Duodenal mucosa (tissue), 2 donors: ENCODE measurements around the gene ASAP3.

Experiments used
- H3K27ac ChIP-seq: one replicate; pipeline ENCODE4 v1.7.0; 2013; ENCODE audit warnings: low read depth, low read length
- H3K27me3 ChIP-seq, 2 donors: one replicate each; pipeline ENCODE4 v1.7.0; 2013; ENCODE audit warnings: low read length in 2 of 2, control low read depth in 1 of 2; ENCODE audit not compliant: insufficient read depth in 2 of 2, control insufficient read depth in 1 of 2
- H3K36me3 ChIP-seq, 2 donors: one replicate each; pipeline ENCODE4 v1.7.0; 2013; ENCODE audit warnings: low read length in 2 of 2, control low read depth in 1 of 2; ENCODE audit not compliant: insufficient read depth in 2 of 2, control insufficient read depth in 1 of 2
- H3K4me1 ChIP-seq, 2 donors: one replicate each; pipeline ENCODE4 v1.7.0; 2013; ENCODE audit warnings: low read length in 2 of 2, control low read depth in 1 of 2; ENCODE audit not compliant: insufficient read depth in 2 of 2, control insufficient read depth in 1 of 2
- H3K4me3 ChIP-seq, 2 donors: one replicate each; pipeline ENCODE4 v1.7.0; 2013; ENCODE audit warnings: low read length in 2 of 2, low read depth in 1 of 2
- H3K9ac ChIP-seq, 2 donors: one replicate each; pipeline ENCODE4 v1.7.0; 2013; ENCODE audit warnings: low read length in 2 of 2, low read depth in 1 of 2
- H3K9me3 ChIP-seq, 2 donors: one replicate each; pipeline ENCODE4 v1.7.0; 2013; ENCODE audit warnings: low read length in 2 of 2, control low read depth in 1 of 2; ENCODE audit not compliant: control insufficient read depth in 1 of 2

The ASAP3 gene

GRCh38 chr1:23438545-23438944 is 45.4 kb downstream of the ASAP3 start:
- H3K9me3 ChIP-seq, result no peaks in the 10 kb centered on the region
- H3K4me1 ChIP-seq, result peaks cover 9 to 11% of the 10 kb centered on the region in 2 donors
- no peak overlapping the region for H3K9ac ChIP-seq
- no peaks in the 10 kb centered on the region for H3K36me3 ChIP-seq
- no peak overlapping the region for H3K4me3 ChIP-seq
- H3K27ac ChIP-seq, result no peak overlapping the region
- no peaks in the 10 kb centered on the region for H3K27me3 ChIP-seq

GRCh38 chr1:23437355-23437664 is 46.7 kb downstream of the ASAP3 start:
- Histone ChIP-seq H3K9ac (no peak overlapping the region), H3K36me3 (no peaks in the 10 kb centered on the region), H3K9me3 (no peaks in the 10 kb centered on the region), H3K4me1 (peaks cover 9 to 11% of the 10 kb centered on the region in 2 donors), H3K27ac (no peak overlapping the region), H3K27me3 (no peaks in the 10 kb centered on the region), H3K4me3 (no peak overlapping the region)

DNA sequence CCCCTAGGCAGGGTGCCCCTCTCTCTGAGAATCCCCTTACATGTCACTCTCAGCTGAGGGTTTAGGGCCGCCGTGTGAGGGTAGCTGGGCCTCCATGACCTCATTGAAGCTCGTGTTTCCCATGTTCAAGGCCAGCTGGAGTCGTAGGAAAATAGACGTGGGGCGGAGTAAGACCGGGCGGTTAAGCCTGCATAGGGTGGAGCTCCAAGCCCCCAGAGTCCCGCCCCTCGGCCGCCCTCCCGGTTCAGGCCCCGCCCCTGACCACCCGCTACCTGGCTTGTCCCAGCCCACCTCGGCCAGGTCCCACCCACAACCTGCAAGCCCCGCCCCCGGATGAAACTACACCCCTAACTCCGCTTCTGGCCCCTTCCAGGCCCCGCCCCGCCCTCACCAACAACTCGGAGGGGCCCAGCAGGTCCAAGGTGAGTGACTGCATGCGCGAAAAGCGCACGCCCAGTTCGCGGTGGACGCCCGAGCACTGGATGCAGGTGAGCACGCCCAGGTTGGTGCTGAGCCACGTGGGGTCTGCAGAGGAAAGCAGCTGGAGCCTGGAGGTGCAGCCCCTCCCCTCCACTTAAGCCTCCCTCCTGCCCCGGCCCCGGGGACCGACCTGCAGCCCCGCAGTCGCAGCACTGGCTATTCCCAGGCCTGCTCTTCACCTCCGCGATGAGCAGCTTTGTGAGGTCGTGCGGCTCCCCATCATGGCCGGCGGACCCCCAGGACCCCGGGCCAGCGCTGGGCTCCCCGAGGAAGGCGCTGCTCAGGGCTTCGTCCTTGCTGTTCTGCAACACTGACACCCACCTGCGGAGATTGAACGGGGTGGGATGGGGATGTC is 47.2 kb downstream of the ASAP3 start:
- Histone ChIP-seq H3K27ac (no peak overlapping the region), H3K9ac (no peak overlapping the region), H3K36me3 (no peaks in the 10 kb centered on the region), H3K4me1 (peaks cover 9 to 11% of the 10 kb centered on the region in 2 donors), H3K27me3 (no peaks in the 10 kb centered on the region), H3K4me3 (peak overlapping the region; percentile 35 to 40), H3K9me3 (no peaks in the 10 kb centered on the region)

DNA sequence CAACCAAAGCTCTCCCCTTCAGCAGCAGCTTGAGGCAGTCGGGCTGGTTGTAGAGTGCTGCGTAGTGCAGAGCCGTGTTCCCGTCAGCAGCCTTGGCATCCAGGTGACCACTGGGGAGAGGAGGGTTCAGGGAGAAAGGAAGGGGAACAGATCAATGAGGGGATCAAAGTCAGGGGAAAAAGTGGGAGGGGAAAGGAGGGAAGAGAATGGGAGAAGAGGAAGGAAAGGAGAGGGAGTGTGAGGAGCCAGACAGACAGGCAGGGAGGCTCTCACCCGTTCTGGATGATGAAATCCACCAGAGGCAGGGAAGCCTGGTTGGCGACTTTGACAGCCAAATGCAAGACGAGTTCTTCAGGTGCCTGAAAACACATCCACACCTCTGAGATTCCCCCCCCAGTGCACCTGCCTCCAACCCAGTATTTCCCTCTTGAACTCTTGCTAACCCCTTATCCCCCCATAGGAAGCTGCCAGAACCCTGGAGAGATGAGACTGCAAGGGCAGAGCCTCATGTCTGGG is 49.7 kb downstream of the ASAP3 start:
- H3K36me3 ChIP-seq, result no peaks in the 10 kb centered on the region
- H3K4me3 ChIP-seq, result no peak overlapping the region
- H3K27ac ChIP-seq, result no peak overlapping the region
- H3K9ac ChIP-seq, result no peak overlapping the region
- peaks cover 9 to 11% of the 10 kb centered on the region in 2 donors for H3K4me1 ChIP-seq
- no peaks in the 10 kb centered on the region for H3K9me3 ChIP-seq
- H3K27me3 ChIP-seq, result no peaks in the 10 kb centered on the region

DNA sequence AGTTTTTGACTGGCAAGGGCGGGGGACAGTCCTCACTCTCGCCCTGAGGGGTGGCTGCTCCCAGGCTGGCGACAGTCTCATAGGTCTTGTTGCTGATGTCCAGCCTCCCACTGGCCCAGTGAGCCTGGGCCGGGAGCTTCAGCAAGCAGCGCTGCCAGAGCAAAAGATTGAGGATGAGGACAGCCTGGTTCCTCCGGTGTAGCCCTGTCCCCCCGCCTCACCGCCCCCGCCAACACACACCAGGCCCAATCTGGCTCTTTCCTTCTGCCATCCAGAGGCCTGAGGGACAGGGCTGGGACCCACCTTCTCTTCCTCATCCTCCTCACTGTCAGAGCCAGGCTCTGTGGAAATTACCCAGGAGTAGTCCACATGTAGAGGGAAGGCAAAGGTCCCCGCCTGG is 50.9 kb downstream of the ASAP3 start:
- Histone ChIP-seq H3K36me3 (no peaks in the 10 kb centered on the region), H3K27ac (no peak overlapping the region), H3K4me1 (peaks cover 9 to 11% of the 10 kb centered on the region in 2 donors), H3K4me3 (no peak overlapping the region), H3K9ac (no peak overlapping the region), H3K9me3 (no peaks in the 10 kb centered on the region), H3K27me3 (no peaks in the 10 kb centered on the region)

DNA sequence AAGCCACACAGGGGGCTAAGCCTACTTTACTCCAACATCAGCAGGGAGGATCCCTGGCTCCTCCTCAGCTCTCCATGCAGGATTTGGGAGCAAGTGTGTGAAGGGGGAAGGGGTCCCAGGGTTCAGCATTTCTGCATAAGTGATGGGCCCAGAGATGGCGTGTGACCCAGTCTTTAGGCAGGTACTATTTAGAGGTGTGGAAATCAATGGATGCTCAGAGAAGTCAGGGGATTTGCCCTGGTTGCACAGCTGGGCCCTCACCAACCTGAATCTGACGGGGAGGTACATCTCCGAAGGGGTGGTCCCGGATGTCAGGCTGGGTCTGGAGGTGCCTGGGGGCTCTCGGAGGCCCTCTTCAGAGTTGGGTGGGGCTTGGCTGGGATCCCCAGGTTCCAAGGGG is 52.5 kb downstream of the ASAP3 start:
- Histone ChIP-seq H3K27me3 (no peaks in the 10 kb centered on the region), H3K27ac (no peak overlapping the region), H3K9me3 (no peaks in the 10 kb centered on the region), H3K36me3 (no peaks in the 10 kb centered on the region), H3K4me3 (no peak overlapping the region), H3K4me1 (peaks cover 8 to 9% of the 10 kb centered on the region in 2 donors), H3K9ac (no peak overlapping the region)

DNA sequence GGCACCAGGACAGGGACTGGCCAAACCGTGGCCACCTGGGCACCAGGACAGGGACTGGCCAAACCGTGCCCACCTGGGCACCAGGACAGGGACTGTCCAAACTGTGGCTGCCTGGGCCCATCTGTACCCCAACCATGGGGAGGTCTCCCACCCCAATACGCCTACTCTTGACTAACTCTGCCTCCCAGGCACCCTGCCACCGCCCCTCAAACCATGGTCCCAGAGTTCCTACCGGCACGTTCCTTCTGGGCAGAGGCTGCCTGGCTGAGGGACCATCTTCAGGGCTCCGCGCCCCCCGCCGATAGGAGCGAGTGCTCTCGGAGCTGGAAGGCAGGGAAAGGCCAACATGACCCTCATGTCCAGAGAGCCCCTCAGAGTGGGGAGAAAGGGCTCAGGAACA is 53.2 kb downstream of the ASAP3 start:
- Histone ChIP-seq H3K9me3 (no peaks in the 10 kb centered on the region), H3K4me1 (peaks cover 2% of the 10 kb centered on the region in 2 donors), H3K36me3 (no peaks in the 10 kb centered on the region), H3K27ac (no peak overlapping the region), H3K9ac (no peak overlapping the region), H3K27me3 (no peaks in the 10 kb centered on the region), H3K4me3 (no peak overlapping the region)

GRCh38 chr1:23428136-23428905 is 55.7 kb downstream of the ASAP3 start:
- Histone ChIP-seq H3K9ac (no peak overlapping the region), H3K4me1 (peaks cover 2 to 9% of the 10 kb centered on the region in 2 donors), H3K27ac (no peak overlapping the region), H3K4me3 (no peak overlapping the region), H3K27me3 (no peaks in the 10 kb centered on the region), H3K36me3 (no peaks in the 10 kb centered on the region), H3K9me3 (no peaks in the 10 kb centered on the region)

GRCh38 chr1:23427550-23427949 is 56.4 kb downstream of the ASAP3 start:
- Histone ChIP-seq H3K4me3 (no peak overlapping the region), H3K27me3 (no peaks in the 10 kb centered on the region), H3K27ac (no peak overlapping the region), H3K9me3 (no peaks in the 10 kb centered on the region), H3K36me3 (no peaks in the 10 kb centered on the region), H3K9ac (no peak overlapping the region), H3K4me1 (peaks cover 9 to 17% of the 10 kb centered on the region in 2 donors)

DNA sequence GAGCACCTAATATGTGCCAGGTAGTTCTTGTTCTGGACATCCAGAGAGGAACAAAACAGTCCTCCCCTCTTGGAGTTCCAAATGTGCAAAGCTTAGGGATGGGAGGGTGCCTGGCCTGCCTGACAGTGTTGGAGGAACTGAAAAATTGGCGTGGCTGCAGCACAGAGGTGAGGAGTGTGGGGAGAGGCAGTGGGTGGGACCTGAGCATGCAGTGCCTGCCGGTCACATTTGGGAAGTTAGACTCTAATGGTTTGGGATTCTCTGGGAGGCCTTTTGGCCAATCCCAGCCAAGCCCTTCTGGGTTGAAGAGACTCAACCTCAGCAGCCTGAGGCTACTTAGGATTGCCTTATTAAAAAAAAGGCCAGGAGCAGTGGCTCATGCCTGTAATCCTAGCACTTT is 57.2 kb downstream of the ASAP3 start:
- H3K9me3 ChIP-seq, result no peaks in the 10 kb centered on the region
- H3K4me3 ChIP-seq, result no peak overlapping the region
- no peaks in the 10 kb centered on the region for H3K27me3 ChIP-seq
- no peak overlapping the region for H3K27ac ChIP-seq
- peaks cover 17 to 24% of the 10 kb centered on the region in 2 donors for H3K4me1 ChIP-seq
- H3K9ac ChIP-seq, result no peak overlapping the region
- no peaks in the 10 kb centered on the region for H3K36me3 ChIP-seq
